ENCODE results near the gene RPS21.

GRCh38 chr20:62359043-62359490 lies 27.8 kb upstream of the RPS21 start:
- no peak for TF ChIP-seq POLR2A (IDR thresholded peaks at IDR 0.05; ENCODE audit: low read depth, low read length)
- no peak for TF ChIP-seq POLR2AphosphoS5 (IDR thresholded peaks at IDR 0.05; ENCODE audit: low read depth, low read length)
- no peak for TF ChIP-seq TAF1 (IDR thresholded peaks at IDR 0.05; ENCODE audit: borderline replicate concordance, low read depth, low read length)

Data from GM12892 (cell line).